GM21367 (cell line): ENCODE data around the gene SEPTIN5.
"Not testable (repeated sequence)": the region's sequence is repeated elsewhere in the genome, so short reads cannot be mapped to it uniquely, and the experiment has no call there.

Experiments
- ATAC-seq: cut with Tn5 transposase; IDR thresholded peaks from one replicate; pipeline ENCODE4 v1.9.1; 2021; ENCODE audit not compliant: unreplicated experiment

Gene SEPTIN5

GRCh38 chr22:19719488-19720021 is 5.3 kb downstream of the SEPTIN5 start:
- ATAC-seq = no peak

- no peak for ATAC-seq
Measured at GRCh38 chr22:19720150-19720827, 6.0 kb downstream of the SEPTIN5 start.

GRCh38 chr22:19720999-19721329 is 6.7 kb downstream of the SEPTIN5 start:
- no peak for ATAC-seq

- no peak for ATAC-seq
Measured at GRCh38 chr22:19721330-19722177, 7.3 kb downstream of the SEPTIN5 start.

GRCh38 chr22:19722178-19722981 is 8.1 kb downstream of the SEPTIN5 start:
- no peak for ATAC-seq

- no peak for ATAC-seq
Measured at GRCh38 chr22:19722982-19723231, 8.6 kb downstream of the SEPTIN5 start.

GRCh38 chr22:19723232-19723982 is 9.1 kb downstream of the SEPTIN5 start, which contains the start of gene GP1BB:
GP1BB (plus strand) TSS chr22:19723539; CDS start chr22:19723570, 31 bp downstream.
- no peak for ATAC-seq

- ATAC-seq = no peak
Measured at GRCh38 chr22:19723983-19724827, 9.9 kb downstream of the SEPTIN5 start.

GRCh38 chr22:19724927-19725661 is 10.8 kb downstream of the SEPTIN5 start:
- ATAC-seq = no peak

GRCh38 chr22:19726064-19726788 is 11.9 kb downstream of the SEPTIN5 start:
- not testable (repeated sequence) for ATAC-seq

GRCh38 chr22:19727310-19728150 is 13.2 kb downstream of the SEPTIN5 start:
- no peak for ATAC-seq

- no peak for ATAC-seq
Measured at GRCh38 chr22:19728271-19728670, 14.0 kb downstream of the SEPTIN5 start.

GRCh38 chr22:19728836-19729235 is 14.5 kb downstream of the SEPTIN5 start:
- no peak for ATAC-seq

- ATAC-seq = no peak
Measured at GRCh38 chr22:19729507-19729906, 15.2 kb downstream of the SEPTIN5 start.

GRCh38 chr22:19730198-19730597 is 15.9 kb downstream of the SEPTIN5 start:
- ATAC-seq = no peak

- no peak for ATAC-seq
Measured at GRCh38 chr22:19730655-19731360, 16.5 kb downstream of the SEPTIN5 start.
